ENCODE measurements around the gene VMO1.
A peak's percentile ranks its signal among the peaks of the same experiment; 100 is the strongest.

VMO1 gene

DNA sequence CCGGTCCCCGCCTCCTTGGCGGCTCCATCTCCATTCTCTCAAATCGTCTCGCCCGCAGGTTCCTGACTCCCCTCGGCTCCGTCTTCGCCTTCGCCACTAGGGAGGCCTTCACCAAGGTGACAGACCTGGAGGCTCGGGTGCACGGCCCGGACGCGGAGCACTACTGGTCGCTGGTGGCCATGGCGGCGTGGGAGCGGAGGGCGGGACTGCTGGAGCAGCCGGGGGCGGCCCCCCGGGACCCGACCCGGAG, 3.5 kb upstream of the VMO1 start:
- TF ChIP-seq, protein P1, sequence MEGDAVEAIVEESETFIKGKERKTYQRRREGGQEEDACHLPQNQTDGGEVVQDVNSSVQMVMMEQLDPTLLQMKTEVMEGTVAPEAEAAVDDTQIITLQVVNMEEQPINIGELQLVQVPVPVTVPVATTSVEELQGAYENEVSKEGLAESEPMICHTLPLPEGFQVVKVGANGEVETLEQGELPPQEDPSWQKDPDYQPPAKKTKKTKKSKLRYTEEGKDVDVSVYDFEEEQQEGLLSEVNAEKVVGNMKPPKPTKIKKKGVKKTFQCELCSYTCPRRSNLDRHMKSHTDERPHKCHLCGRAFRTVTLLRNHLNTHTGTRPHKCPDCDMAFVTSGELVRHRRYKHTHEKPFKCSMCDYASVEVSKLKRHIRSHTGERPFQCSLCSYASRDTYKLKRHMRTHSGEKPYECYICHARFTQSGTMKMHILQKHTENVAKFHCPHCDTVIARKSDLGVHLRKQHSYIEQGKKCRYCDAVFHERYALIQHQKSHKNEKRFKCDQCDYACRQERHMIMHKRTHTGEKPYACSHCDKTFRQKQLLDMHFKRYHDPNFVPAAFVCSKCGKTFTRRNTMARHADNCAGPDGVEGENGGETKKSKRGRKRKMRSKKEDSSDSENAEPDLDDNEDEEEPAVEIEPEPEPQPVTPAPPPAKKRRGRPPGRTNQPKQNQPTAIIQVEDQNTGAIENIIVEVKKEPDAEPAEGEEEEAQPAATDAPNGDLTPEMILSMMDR (conservative IDR thresholded peaks at IDR 0.05; ENCODE audit: low read depth, low read length) = no peak
- Histone ChIP-seq H3K4me3 (IDR thresholded peaks at IDR 0.05; ENCODE audit: insufficient read depth, low read depth, low read length) (no peak overlapping the region), H3K4me1 (ENCODE audit: low read depth, poor library complexity, severe bottlenecking) (no peaks in the 10 kb centered on the region), H3K4me2 (no peak overlapping the region), H2AFZ (ENCODE audit: low read depth) (no peak overlapping the region), H3K27me3 (ENCODE audit: insufficient read depth, low read depth) (no peaks in the 10 kb centered on the region), H3K79me2 (ENCODE audit: insufficient read depth, low read depth) (no peaks in the 10 kb centered on the region), H3K27ac (peak overlapping the region; percentile 48), H3K9ac (no peak overlapping the region; the same call in 1 of the 2 replicates), H3K36me3 (ENCODE audit: insufficient read depth) (no peaks in the 10 kb centered on the region), H4K20me1 (ENCODE audit: insufficient read depth) (no peaks in the 10 kb centered on the region)

DNA sequence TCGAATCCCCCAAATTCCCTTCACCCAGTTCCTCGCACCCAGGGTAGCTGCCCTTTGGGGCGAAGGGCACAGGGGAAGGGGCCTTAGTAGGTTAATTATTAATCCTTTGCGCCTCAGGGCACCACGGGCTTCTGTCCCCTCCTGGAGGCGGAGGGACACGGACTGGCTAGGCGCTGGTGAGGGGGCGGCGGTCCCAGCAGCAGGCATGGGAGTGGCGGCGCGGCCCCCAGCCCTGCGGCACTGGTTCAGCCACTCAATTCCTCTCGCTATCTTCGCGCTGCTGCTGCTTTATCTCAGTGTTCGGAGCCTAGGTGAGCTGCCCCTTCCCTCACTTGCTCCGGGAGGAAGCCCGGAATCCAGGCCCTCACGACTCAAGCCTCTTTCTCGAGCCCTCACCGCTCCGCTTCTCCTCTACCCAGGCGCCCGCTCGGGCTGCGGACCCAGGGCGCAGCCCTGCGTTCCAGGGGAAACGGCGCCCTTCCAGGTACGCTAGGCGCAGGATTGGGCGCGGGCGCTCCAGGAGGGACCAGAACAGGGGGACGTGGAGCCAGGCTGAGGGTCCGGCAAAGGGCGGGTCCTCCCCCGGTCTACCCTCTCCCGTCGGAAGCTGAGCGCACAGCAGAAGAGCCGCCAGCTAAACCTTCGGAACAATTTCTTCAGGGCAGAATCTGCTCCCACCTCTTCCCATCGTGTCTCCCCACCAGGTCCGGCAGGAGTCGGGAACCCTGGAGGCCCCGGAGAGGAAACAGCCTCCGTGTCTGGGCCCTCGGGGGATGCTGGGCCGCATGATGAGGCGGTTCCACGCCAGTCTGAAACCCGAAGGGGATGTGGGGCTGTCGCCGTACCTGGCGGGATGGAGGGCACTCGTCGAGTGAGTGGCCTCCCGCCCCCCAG, 2.9 kb upstream of the VMO1 start, which contains the start of gene GLTPD2:
TSS of gene GLTPD2 (plus strand) at position 158 of the 894 bp plus-strand sequence. CDS start at position 206, 48 bp downstream.
- no peak within 1 kb of the TSS for H3K4me3 ChIP-seq (IDR thresholded peaks at IDR 0.05; ENCODE audit: insufficient read depth, low read depth, low read length)
- no peak within 1 kb of the TSS for H2AFZ ChIP-seq (ENCODE audit: low read depth)
- no peaks in the 10 kb centered on the region for H3K4me1 ChIP-seq (ENCODE audit: low read depth, poor library complexity, severe bottlenecking)
- H3K4me2 ChIP-seq = no peak within 1 kb of the TSS
- H3K27ac ChIP-seq = peak within 1 kb of the TSS; percentile 48
- H4K20me1 ChIP-seq (ENCODE audit: insufficient read depth) = no peaks in the 10 kb centered on the region
- H3K9ac ChIP-seq = no peak within 1 kb of the TSS; the same call in 1 of the 2 replicates
- H3K36me3 ChIP-seq (ENCODE audit: insufficient read depth) = no peaks in the 10 kb centered on the region
- H3K27me3 ChIP-seq (ENCODE audit: insufficient read depth, low read depth) = no peaks in the 10 kb centered on the region
- TF ChIP-seq, protein P1 (conservative IDR thresholded peaks at IDR 0.05; ENCODE audit: low read depth, low read length) = no peak
- no peaks in the 10 kb centered on the region for H3K79me2 ChIP-seq (ENCODE audit: insufficient read depth, low read depth)

DNA sequence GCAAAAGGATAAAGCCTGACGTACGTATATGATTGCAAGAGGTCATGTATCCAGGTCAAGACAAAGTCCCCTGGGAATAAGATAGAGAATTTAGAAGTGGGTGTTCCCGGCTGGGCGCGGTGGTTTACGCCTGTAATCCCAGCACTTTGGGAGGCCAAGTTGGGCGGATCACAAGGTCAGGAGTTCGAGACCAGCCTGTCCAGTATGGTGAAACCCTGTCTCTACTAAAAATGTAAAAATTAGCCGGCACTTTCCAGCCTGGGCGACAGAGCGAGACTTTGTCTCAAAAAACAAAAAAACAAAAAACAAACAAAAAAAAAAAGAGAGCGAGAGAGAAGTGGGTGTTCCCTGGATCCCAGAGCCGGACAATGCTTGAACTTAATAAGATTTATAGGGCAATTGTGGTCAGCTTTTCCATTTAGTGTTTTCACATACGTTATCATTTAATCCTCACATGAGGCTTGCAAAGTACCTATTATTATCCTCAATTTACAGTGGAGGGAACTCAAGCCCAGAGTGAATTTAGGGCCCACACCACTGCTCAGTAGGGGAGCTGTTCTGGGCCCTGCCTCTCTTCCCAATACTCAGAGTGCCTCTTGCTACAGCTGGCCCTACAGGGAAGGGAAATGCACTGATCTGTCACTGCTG, 2.1 kb upstream of the VMO1 start:
- Histone ChIP-seq H3K27me3 (ENCODE audit: insufficient read depth, low read depth) (no peaks in the 10 kb centered on the region), H3K4me2 (no peak overlapping the region), H2AFZ (ENCODE audit: low read depth) (no peak overlapping the region), H4K20me1 (ENCODE audit: insufficient read depth) (no peaks in the 10 kb centered on the region), H3K4me1 (ENCODE audit: low read depth, poor library complexity, severe bottlenecking) (no peaks in the 10 kb centered on the region), H3K9ac (no peak overlapping the region), H3K27ac (no peak overlapping the region), H3K4me3 (IDR thresholded peaks at IDR 0.05; ENCODE audit: insufficient read depth, low read depth, low read length) (no peak overlapping the region), H3K36me3 (ENCODE audit: insufficient read depth) (no peaks in the 10 kb centered on the region), H3K79me2 (ENCODE audit: insufficient read depth, low read depth) (no peaks in the 10 kb centered on the region)
- TF ChIP-seq, protein P1 (conservative IDR thresholded peaks at IDR 0.05; ENCODE audit: low read depth, low read length) = no peak

DNA sequence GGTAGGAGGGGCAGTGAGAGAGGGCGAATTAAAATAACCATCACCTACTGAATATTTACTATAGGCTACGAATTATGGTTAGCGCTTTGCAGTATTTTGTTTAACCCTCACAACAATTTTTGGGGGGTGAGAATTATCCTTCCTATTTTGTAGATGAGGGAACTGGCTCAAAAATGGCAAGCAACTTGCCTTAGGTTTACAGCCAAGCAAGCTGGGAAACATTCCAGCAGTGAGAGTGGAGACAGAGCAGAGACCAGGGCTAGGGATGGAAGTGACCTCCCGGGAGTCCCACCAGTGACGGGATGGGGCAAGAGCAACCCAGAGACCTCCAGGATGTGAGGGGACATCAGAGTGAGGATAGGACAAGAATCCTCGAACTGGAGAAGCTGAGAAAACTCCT, 352 bp upstream of the VMO1 start:
- no peak overlapping the region for H3K27ac ChIP-seq

More for the DNA sequence above, 352 bp upstream of the VMO1 start:
- no peaks in the 10 kb centered on the region for H3K36me3 ChIP-seq (ENCODE audit: insufficient read depth)
- H3K79me2 ChIP-seq (ENCODE audit: insufficient read depth, low read depth) = no peaks in the 10 kb centered on the region
- H4K20me1 ChIP-seq (ENCODE audit: insufficient read depth) = no peaks in the 10 kb centered on the region
- no peaks in the 10 kb centered on the region for H3K4me1 ChIP-seq (ENCODE audit: low read depth, poor library complexity, severe bottlenecking)
- no peak overlapping the region for H3K4me3 ChIP-seq (IDR thresholded peaks at IDR 0.05; ENCODE audit: insufficient read depth, low read depth, low read length)
- H3K9ac ChIP-seq = no peak overlapping the region
- H2AFZ ChIP-seq (ENCODE audit: low read depth) = no peak overlapping the region
- TF ChIP-seq, protein P1 (conservative IDR thresholded peaks at IDR 0.05; ENCODE audit: low read depth, low read length) = no peak
- H3K27me3 ChIP-seq (ENCODE audit: insufficient read depth, low read depth) = no peaks in the 10 kb centered on the region
- no peak overlapping the region for H3K4me2 ChIP-seq
